AG20443 (cell line): ENCODE results near the gene HYDIN.

Experiments used
- DNase-seq: peaks from one replicate; pipeline ENCODE4 v3.0.0; 2012; ENCODE audit warnings: low spot score, mixed read lengths

Gene HYDIN

DNA sequence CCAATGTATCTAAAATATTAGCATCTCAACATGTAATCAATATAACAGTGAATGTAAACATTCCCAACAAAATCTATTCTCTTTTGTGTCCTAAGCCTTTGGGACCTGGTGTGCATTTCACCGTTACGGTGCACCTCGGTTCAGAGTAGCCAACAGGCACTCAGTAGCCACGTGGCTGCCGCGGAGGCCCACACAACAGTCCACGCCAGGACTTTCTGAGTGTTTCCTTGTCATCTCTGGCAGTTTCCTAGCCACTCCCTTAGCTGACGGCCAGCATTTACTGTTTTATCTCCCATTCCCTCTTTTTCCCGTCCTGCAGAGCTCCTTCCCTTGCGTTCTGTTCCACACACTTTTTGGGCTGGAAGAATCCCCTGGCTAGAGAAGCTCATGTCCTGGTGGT is 465.9 kb downstream of the HYDIN start:
- no peak for DNase-seq

DNA sequence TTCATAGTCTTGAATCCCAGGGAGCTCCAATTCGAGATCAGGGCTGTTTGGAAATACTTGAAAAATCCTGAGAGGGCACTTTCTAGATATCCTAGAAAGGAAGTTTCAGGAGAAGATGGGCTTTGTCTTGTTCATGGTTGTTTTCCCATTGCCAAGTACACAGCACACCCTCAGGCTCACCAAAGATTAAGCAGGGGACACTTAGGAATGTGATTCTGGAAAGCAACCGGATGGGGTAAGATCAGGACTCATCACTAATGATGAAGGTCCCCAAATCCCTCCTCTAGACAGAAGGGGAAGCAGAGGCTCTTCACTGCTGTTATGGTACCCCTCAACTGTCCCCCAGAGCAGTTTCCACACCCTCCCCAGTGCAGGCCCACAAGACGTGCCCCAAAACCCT is 470.3 kb downstream of the HYDIN start:
- no peak for DNase-seq

GRCh38 chr16:70759666-70760065 is 470.9 kb downstream of the HYDIN start:
- no peak for DNase-seq

- no peak for DNase-seq
These were observed 471.7 kb downstream of the HYDIN start for GRCh38 chr16:70758786-70759185.
